ENCODE measurements around the gene ZNRF2. TPM values are rescaled to one million over a fixed set of nuclear protein-coding genes. Genes with fewer than 3 reads are reported as not detected.

The ZNRF2 gene
- polyA plus RNA-seq, 1 of the 3 experiments (the other 2 are of a cell fraction), result 4.0 TPM

DNA sequence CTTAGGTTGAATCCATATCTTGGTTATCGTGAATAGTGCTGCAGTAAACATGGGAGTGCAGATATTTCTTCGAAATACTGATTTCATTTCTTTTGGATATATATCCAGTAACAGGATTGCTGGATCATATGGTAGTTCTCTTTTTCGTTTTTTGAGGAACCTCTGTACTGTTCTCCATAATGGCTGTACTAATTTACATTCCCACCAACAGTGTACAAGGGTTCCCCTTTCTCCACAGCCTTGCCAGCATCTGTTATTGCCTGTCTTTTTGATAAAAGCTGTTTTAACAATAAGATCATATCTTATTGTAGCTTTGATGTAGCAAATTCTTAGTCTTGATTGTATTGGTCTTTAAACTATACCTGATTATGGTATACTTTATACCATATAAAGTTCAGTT, 45.3 kb downstream of the ZNRF2 start:
- Histone ChIP-seq H3K4me1 (ENCODE audit: control insufficient read depth in 1 of 2, insufficient read depth in 2 of 2, low read depth in 1 of 2, low read length in 1 of 2) (peaks cover 2 to 11% of the 10 kb centered on the region in 2 experiments; a peak in 3 of 4 replicates), H3K4me2 (no peak overlapping the region), H3K9ac (no peak overlapping the region), H4K20me1 (ENCODE audit: insufficient read depth) (peaks cover 12% of the 10 kb centered on the region; the same call in 1 of the 2 replicates), H3F3A (replicated peaks; ENCODE audit: insufficient read depth) (peaks cover 13% of the 10 kb centered on the region), H3K4me3 (ENCODE audit: low read depth in 2 of 2, low read length in 1 of 2) (no peak overlapping the region), H3K27ac (ENCODE audit: low read depth in 2 of 2, low read length in 1 of 2) (no peak overlapping the region), H3K9me3 (peaks cover 8% of the 10 kb centered on the region; the same call in 1 of the 2 replicates), H3K36me3 (replicated peaks in 1 of 2; ENCODE audit: control insufficient read depth in 1 of 2, insufficient read depth in 2 of 2, low read length in 1 of 2) (peaks cover 0 to 4% of the 10 kb centered on the region in 2 experiments), H2AFZ (ENCODE audit: low read depth) (no peak overlapping the region), H3K9me2 (no peaks in the 10 kb centered on the region), H3K27me3 (ENCODE audit: insufficient read depth) (no peaks in the 10 kb centered on the region), H3K79me2 (ENCODE audit: insufficient read depth) (peaks cover 54% of the 10 kb centered on the region; the same call in 1 of the 2 replicates)
- DNase-seq, result no peak
- TF ChIP-seq, protein P1, sequence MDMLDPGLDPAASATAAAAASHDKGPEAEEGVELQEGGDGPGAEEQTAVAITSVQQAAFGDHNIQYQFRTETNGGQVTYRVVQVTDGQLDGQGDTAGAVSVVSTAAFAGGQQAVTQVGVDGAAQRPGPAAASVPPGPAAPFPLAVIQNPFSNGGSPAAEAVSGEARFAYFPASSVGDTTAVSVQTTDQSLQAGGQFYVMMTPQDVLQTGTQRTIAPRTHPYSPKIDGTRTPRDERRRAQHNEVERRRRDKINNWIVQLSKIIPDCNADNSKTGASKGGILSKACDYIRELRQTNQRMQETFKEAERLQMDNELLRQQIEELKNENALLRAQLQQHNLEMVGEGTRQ (IDR thresholded peaks at IDR 0.05; ENCODE audit: borderline replicate concordance, low read depth, low read length), result no peak
- TF ChIP-seq, protein P2, sequence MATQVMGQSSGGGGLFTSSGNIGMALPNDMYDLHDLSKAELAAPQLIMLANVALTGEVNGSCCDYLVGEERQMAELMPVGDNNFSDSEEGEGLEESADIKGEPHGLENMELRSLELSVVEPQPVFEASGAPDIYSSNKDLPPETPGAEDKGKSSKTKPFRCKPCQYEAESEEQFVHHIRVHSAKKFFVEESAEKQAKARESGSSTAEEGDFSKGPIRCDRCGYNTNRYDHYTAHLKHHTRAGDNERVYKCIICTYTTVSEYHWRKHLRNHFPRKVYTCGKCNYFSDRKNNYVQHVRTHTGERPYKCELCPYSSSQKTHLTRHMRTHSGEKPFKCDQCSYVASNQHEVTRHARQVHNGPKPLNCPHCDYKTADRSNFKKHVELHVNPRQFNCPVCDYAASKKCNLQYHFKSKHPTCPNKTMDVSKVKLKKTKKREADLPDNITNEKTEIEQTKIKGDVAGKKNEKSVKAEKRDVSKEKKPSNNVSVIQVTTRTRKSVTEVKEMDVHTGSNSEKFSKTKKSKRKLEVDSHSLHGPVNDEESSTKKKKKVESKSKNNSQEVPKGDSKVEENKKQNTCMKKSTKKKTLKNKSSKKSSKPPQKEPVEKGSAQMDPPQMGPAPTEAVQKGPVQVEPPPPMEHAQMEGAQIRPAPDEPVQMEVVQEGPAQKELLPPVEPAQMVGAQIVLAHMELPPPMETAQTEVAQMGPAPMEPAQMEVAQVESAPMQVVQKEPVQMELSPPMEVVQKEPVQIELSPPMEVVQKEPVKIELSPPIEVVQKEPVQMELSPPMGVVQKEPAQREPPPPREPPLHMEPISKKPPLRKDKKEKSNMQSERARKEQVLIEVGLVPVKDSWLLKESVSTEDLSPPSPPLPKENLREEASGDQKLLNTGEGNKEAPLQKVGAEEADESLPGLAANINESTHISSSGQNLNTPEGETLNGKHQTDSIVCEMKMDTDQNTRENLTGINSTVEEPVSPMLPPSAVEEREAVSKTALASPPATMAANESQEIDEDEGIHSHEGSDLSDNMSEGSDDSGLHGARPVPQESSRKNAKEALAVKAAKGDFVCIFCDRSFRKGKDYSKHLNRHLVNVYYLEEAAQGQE (IDR thresholded peaks at IDR 0.05; ENCODE audit: low read depth, low read length), result no peak
- TF ChIP-seq JUND (IDR thresholded peaks at IDR 0.05) (no peak), EZH2phosphoT487 (IDR thresholded peaks at IDR 0.05; ENCODE audit: borderline replicate concordance, low read depth) (no peak), EP300 (IDR thresholded peaks at IDR 0.05; ENCODE audit: borderline replicate concordance in 1 of 2, low read depth in 1 of 2, low read length in 1 of 2) (no peak), NFIC (IDR thresholded peaks at IDR 0.05; ENCODE audit: borderline replicate concordance) (no peak), FOXJ3 (CRISPR knock-in tag; IDR thresholded peaks at IDR 0.05) (no peak), RFX5 (IDR thresholded peaks at IDR 0.05; ENCODE audit: low read length) (no peak), RCOR1 (IDR thresholded peaks at IDR 0.05; ENCODE audit: low read length) (no peak), ELF1 (IDR thresholded peaks at IDR 0.05) (no peak), TAF1 (IDR thresholded peaks at IDR 0.05; ENCODE audit: borderline replicate concordance, low read depth, low read length) (no peak), CHD2 (IDR thresholded peaks at IDR 0.05; ENCODE audit: low read length, partially characterized antibody) (no peak)
- TF ChIP-seq, protein P3, sequence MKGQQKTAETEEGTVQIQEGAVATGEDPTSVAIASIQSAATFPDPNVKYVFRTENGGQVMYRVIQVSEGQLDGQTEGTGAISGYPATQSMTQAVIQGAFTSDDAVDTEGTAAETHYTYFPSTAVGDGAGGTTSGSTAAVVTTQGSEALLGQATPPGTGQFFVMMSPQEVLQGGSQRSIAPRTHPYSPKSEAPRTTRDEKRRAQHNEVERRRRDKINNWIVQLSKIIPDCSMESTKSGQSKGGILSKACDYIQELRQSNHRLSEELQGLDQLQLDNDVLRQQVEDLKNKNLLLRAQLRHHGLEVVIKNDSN (IDR thresholded peaks at IDR 0.05; ENCODE audit: borderline replicate concordance, low read depth), result no peak
- TF ChIP-seq, protein P4, sequence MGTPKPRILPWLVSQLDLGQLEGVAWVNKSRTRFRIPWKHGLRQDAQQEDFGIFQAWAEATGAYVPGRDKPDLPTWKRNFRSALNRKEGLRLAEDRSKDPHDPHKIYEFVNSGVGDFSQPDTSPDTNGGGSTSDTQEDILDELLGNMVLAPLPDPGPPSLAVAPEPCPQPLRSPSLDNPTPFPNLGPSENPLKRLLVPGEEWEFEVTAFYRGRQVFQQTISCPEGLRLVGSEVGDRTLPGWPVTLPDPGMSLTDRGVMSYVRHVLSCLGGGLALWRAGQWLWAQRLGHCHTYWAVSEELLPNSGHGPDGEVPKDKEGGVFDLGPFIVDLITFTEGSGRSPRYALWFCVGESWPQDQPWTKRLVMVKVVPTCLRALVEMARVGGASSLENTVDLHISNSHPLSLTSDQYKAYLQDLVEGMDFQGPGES (IDR thresholded peaks at IDR 0.05; ENCODE audit: low read depth, low read length), result no peak
- TF ChIP-seq, protein P5, sequence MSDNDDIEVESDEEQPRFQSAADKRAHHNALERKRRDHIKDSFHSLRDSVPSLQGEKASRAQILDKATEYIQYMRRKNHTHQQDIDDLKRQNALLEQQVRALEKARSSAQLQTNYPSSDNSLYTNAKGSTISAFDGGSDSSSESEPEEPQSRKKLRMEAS (IDR thresholded peaks at IDR 0.05; ENCODE audit: low read depth), result no peak
- POLR2A ChIA-PET, result no interaction called here
- WGBS (ENCODE audit: low lambda C conversion rate), result 76% methylated on average over 3 of the region's 3 CpGs
- CTCF ChIA-PET, result interaction anchor here (0.6 to 1.7 kb wide), 3 partner anchors 18 to 234 kb away, joined by 3 to 4 read pairs (median 3); no protein-coding TSS in a partner anchor
